ENCODE measurements around the gene MID1IP1.

DNA sequence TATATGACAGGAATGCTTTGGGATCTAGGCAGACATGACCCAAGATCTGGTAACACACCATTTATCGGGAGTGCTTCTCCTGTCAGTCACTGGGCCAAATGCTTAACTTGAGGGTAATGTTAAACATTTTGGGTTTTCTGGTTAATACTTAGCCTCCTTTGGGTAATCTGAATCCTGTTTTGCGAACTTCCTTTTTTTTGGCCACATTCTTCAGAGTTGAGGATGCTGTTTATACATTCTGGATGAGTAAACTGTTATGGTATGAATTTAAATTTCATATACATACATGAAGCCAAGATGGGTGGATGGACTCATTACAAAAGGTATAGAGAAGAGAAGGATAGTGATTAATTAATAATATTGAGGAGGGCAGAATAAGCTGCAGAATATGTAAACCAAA, 36.1 kb downstream of the MID1IP1 start:
- TF ChIP-seq CTCF (IDR thresholded peaks at IDR 0.05; ENCODE audit: low read length) (no peak), EZH2 (optimal IDR thresholded peaks at IDR 0.05; ENCODE audit: low read depth, low read length) (no peak), EZH2phosphoT487 (IDR thresholded peaks at IDR 0.05; ENCODE audit: low read length) (no peak)

Data from MM.1S (cell line).